Effector CD8-positive, alpha-beta T cell (primary cell): ENCODE results near the gene CKAP4.

Experiments used
- DNase-seq: peaks from one replicate; lab custom pipeline; 2025; lab: John Stamatoyannopoulos, UW

The CKAP4 gene

GRCh38 chr12:106240821-106241220 lies 7.0 kb downstream of the CKAP4 start:
- DNase-seq = no peak

GRCh38 chr12:106239951-106240335 lies 7.9 kb downstream of the CKAP4 start:
- no peak for DNase-seq

DNA sequence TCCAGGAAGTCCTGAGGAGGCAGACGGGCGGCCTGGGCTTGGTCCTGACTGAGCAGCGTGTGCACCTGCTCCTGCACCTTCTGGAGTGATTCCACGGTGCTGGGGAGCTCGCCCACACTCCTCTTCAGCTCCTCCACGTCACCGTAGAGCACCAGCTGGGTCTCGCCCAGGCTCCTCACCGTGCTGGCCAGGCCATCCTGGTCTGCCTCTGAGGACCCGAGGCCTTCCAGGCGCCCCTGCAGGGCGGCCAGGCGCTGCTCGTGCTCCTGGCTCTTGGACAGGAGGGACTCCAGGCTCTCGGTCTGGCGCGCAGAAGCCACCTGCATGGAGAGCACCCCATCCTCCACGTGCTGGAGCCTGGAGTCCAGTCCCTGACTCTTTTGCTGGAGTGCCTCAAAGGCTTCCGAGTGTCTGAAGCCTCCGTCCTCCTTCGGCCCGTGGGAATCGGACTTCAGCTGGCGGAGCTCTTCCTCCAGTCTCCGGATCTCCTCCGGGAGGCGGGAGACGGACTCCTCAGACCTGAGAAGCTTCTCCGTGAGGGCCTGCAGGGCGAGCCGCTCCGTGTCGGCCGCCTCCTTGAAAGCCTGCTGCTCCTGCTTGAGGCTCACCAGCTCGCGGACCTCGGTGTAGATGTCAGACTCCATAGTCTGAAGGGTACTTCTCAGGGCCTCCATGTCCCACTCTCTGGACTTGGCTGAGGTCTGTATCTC lies 8.4 kb downstream of the CKAP4 start:
- no peak for DNase-seq

GRCh38 chr12:106238146-106238545 lies 9.7 kb downstream of the CKAP4 start:
- no peak for DNase-seq

DNA sequence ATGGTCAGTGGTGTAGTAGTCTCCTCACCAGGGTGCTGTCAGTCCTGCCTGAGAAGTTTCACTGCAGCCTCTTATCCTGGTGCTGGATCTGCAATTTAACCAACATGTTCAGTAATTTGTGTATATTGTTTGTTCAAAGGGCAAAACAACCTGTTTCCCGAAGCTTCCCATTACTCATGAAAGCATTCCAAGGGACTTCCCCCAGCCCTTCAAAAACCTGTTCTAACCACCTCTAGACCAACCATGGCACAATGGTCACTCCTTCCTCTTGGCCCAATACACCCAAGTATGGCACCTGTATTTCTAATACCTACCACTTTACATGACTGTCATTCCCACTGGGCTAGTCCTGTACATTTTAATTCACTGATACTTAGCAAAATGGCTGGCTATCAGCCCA lies 12.1 kb downstream of the CKAP4 start:
- no peak for DNase-seq

DNA sequence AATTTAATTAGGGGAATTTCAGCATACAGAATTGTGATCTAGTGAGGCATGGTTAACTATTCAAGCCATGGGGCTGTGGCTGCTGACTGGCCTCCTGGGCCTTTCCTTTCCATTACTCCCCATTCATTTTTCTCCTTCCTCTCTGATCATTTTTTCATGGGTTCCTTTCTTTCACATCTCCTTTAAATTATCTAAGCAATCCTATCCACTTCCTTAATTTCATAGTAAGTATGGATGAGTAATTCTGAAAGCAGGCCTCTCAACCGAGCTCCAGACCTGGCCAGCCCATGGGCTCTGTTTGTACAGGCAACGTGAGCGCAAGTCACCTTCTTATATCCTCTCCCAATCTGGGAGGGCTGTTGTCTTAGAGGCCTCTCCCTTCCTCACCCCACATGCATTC lies 13.4 kb downstream of the CKAP4 start:
- DNase-seq = no peak

- no peak for DNase-seq
These were observed 14.8 kb downstream of the CKAP4 start for GRCh38 chr12:106233011-106233410.

DNA sequence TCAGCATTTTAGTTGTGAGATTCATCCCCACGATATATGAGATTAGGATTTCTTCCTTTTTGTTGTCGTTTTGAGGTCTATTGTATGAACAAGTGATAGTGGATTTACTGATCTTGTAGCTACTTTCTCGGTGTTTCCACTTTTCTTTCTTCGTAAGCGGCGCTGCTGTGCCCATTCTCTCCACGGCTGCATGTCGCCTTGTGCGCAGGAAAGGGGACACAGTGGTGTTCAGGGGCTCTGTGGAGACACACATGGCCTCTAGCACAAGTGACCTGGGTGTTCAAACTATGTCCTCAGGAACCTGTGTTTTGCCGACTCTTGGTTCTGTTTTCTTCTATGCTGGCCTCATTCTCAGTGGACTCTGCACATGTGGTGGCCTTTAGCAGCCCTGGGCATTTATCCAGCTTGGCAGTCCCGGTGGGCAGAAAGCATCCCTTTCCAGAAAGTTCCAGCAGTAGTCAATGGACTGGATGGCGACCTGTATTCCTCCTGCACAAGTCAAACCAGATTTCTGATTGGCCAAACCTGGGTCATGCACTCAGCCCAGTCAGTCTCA lies 18.7 kb downstream of the CKAP4 start:
- DNase-seq = no peak

DNA sequence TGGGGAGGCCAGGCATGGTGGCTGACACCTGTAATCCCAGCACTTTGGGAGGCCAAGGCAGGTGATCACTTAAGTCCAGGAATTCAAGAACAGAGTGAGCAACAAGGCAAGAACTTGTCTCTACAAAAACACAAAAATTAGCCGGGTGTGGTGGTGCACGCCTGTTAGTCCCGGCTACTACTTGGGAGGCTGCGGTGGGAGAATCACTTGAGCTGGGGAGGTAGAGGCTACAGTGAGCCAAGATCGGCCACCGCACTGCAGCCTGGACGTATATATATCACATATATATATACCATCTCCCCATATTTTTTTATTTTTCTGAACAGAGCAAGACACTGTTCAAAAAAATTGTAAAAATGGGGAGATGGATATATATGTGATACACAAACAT lies 19.5 kb downstream of the CKAP4 start:
- no peak for DNase-seq

GRCh38 chr12:106227641-106228319 lies 20.0 kb downstream of the CKAP4 start:
- peak; percentile 28 for DNase-seq

GRCh38 chr12:106226884-106227640 lies 20.8 kb downstream of the CKAP4 start:
- DNase-seq = no peak

DNA sequence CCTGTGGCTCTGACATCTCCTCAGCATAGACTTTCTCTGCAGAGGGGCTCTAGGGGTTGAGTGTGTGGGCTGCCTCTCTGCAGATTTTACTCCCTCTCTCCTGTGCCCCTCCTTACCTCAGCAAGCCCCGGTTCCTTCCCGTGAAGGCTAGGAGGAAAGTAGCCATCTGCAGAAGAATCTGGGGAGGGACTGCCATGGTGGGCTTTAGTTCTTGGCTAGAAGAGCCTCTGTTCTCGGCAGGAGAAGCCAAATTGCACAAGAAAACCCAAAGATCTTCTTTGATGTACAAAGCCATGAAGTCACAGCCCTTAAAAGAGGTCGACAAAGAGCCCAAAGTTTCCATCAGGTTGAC lies 23.5 kb downstream of the CKAP4 start:
- no peak for DNase-seq

DNA sequence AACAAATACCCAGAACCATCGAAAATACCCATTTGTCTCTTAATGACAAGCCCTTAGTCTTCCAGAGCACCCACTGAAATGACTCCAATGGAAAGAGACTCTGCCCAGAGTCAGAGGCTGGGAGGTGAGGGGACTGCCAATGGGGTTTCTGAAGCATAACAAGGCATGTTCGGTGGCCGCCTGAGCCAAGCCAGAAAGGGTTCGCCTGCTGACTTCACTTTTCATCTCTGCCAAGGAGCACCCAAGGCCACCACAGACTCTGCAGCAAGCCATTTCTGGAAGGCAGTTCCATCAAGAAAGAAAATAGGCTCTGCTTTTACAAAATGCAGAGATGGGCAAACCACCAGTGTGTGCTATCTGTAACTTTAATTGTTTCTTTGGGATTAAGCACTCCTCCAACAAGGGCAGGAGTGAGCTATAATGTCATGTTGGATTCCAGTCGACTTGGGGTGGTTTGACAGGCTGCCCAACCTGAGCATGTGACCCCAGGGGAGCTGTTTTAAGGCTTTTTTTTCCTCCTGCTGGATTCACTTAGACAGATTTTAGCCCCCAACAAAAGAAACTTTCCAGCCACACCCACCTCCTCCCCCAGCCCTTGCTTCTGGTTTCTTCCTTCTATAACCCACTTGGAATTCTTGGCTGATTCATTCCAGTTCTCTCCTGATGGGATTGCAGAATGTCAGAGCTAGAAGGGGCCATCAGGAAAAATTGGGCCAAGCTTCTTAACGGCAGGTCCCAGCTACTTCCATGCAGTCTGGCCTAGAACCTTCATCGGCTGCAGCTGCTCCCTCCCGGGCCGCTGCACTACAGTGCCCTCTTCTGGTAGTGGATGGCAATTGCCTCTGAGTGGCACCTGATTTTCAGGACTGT lies 24.1 kb downstream of the CKAP4 start:
- DNase-seq = peak; percentile 42

DNA sequence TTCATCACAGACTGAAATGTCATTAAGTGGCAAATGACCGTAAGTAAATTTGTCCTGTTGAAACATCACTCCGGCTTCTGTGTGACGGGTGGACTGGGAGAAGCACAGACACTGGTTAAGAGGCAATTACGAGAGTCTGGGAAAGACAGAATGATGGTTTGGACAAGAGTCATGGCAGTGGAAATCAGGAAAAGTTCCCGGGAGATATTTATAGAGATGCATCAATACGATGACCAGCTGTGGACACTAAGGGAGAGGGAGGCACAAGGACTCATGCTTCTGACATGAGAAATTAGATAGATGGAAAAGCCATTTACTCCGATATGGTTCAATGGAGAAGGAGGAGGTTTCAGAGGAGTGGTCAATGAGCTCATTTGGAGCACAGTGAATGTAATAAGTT lies 27.3 kb downstream of the CKAP4 start:
- no peak for DNase-seq

DNA sequence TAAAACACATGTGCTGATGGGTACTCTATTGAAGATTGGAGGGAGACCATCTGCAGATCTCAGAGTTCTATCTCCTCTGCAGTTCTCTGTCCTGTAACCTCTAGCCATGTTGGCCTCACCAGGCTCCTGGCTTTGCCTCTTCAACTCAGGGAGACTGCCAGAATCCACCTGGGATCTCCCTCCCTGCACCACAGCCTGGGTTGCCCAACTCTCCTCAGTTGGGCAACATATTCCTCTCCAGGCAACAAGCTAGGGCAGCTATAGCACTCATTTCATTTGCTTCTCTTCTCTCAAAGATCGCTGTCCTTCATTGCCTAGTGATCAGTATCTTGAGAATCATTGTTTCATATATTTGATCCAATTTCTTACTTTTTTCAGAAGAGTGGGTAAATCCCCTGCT lies 28.8 kb downstream of the CKAP4 start:
- no peak for DNase-seq

GRCh38 chr12:106217706-106218105 lies 30.1 kb downstream of the CKAP4 start:
- no peak for DNase-seq

- DNase-seq = no peak
These were observed 33.2 kb downstream of the CKAP4 start for GRCh38 chr12:106214571-106214970.

GRCh38 chr12:106213662-106214061 lies 34.2 kb downstream of the CKAP4 start:
- DNase-seq = no peak

DNA sequence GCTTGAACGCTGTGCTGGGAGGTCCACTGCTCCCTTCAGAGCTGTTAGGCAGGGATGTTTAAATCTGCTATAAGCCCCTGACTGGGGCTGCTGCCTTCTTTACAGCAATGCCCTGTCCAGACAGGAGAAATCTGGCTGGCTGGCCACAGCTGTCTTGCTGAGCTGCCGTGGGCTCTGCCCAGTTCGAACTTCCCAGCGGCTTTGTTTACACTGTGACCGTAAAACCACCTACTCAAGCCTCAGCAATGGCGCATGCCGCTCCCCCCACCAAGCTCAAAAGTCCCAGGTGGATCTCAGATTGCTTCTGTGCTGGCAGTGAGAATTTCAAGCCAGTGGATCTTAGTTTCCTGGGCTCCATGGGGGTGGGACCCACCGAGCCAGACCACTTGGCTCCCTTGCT lies 35.8 kb downstream of the CKAP4 start:
- no peak for DNase-seq

GRCh38 chr12:106205208-106206069 lies 42.4 kb downstream of the CKAP4 start:
- no peak for DNase-seq

GRCh38 chr12:106204312-106204711 lies 43.5 kb downstream of the CKAP4 start:
- DNase-seq = no peak
